Stomach (tissue), 9 donors: ENCODE results near the gene CRYAA. TPM values are rescaled to one million over a fixed set of nuclear protein-coding genes. Genes with fewer than 3 reads are reported as not detected.
A peak's percentile ranks its signal among the peaks of the same experiment; 100 is the strongest.

ENCODE experiments used
- DNase-seq, 2 donors: peaks; one replicate each; pipeline versions ENCODE4 v3.0.0 to v3.0.0-alpha.2; 2013 to 2019
- H3K27ac ChIP-seq, 5 donors: fragments of 200-600 bp in 4 of 5; sonication (generic) in 4 of 5; one replicate each; pipeline ENCODE4 v1.5.1; 2013 to 2019; ENCODE audit warnings: mild to moderate bottlenecking in 1 of 5, moderate library complexity in 1 of 5
- H3K27me3 ChIP-seq, 3 donors: fragments of 200-600 bp; sonication (generic); one replicate each; pipeline ENCODE4 v1.5.1; 2017 to 2019; ENCODE audit warnings: mixed run types in 1 of 3
- H3K36me3 ChIP-seq, 4 donors: fragments of 200-600 bp; sonication (generic); 1 replicate in 3 of 4; 2 replicates in 1 of 4; pipeline ENCODE4 v1.5.1; 2016 to 2019
- H3K4me1 ChIP-seq, 4 donors: fragments of 200-600 bp; sonication (generic); one replicate each; pipeline ENCODE4 v1.5.1; 2016 to 2019
- H3K4me3 ChIP-seq, 4 donors: fragments of 200-600 bp; sonication (generic) in 3 of 4; one replicate each; pipeline ENCODE4 v1.5.1; 2016 to 2019; ENCODE audit warnings: mild to moderate bottlenecking in 1 of 4
- H3K9me3 ChIP-seq, 4 donors: fragments of 200-600 bp; sonication (generic); one replicate each; pipeline ENCODE4 v1.5.1; 2016 to 2019
- EP300 ChIP-seq: sonication (generic); formaldehyde crosslinking; IDR thresholded peaks from one replicate; pipeline ENCODE4 v1.6.1; 2017; ENCODE audit warnings: antibody characterized with exemption
- POLR2A ChIP-seq, 4 donors: fragments of 450-650 bp; IDR thresholded peaks; one replicate each; pipeline ENCODE4 v1.6.1; 2016; ENCODE audit warnings: antibody characterized with exemption in 4 of 4, control low read depth in 2 of 4, mild to moderate bottlenecking in 1 of 4, moderate library complexity in 1 of 4
- POLR2AphosphoS5 ChIP-seq, 3 donors: sonication (generic); formaldehyde crosslinking; IDR thresholded peaks; one replicate each; pipeline ENCODE4 v1.6.1; 2016; ENCODE audit warnings: antibody characterized with exemption in 3 of 3
- WGBS, 5 donors: extraction: QIAGEN DNeasy Blood & Tissue Kit in 3 of 5; methylation state at CpG; one replicate each; pipeline versions ENCODE4 v1.1.5 to v1.1.7; 2013 to 2018; 5-methylcytosine and 5-hydroxymethylcytosine counted together
- intact Hi-C: fragments of 100-400 bp; cut with DNase I; formaldehyde crosslinking; loops from one replicate; pipeline ENCODE4 v1.15.1; 2023; ENCODE audit warnings: low total_unique reads
- polyA plus RNA-seq, 3 donors: library from polyadenylated mRNA; stranded (reverse); fragments of 200-250 nt; gene quantifications; one replicate each; pipeline ENCODE4 v1.2.3, GENCODE V29; 2013
- total RNA-seq, 5 donors: library from RNA; depleted of rRNA; stranded (reverse); fragments of >200 nt; gene quantifications; one replicate each; pipeline versions ENCODE4 v1.1.0 to v1.2.3, GENCODE V29; 2014 to 2016
- TF ChIP-seq, protein P1 (sequence below), 7 experiments: fragments of 450-650 bp in 4 of 7; fragments of 200-600 bp in 3 of 7; sonication (generic) in 3 of 7; IDR thresholded peaks; one replicate each; pipeline ENCODE4 v1.5.1; 2016 to 2019; ENCODE audit warnings: antibody characterized with exemption in 7 of 7, control low read depth in 2 of 7, mild to moderate bottlenecking in 1 of 7
- donor health status: healthy with polysubstance abuse.
- donor health status: Bipolar disorder and iron deficiency.
- donor health status: healthy.

Gene CRYAA
- total and polyA plus RNA-seq, 8 donors = not detected

GRCh38 chr21:43210454-43211071 lies 41.8 kb downstream of the CRYAA start:
- TF ChIP-seq EP300 = no peak
- TF ChIP-seq POLR2AphosphoS5 (IDR thresholded peaks at IDR 0.05) = no peak
- TF ChIP-seq, protein P1, sequence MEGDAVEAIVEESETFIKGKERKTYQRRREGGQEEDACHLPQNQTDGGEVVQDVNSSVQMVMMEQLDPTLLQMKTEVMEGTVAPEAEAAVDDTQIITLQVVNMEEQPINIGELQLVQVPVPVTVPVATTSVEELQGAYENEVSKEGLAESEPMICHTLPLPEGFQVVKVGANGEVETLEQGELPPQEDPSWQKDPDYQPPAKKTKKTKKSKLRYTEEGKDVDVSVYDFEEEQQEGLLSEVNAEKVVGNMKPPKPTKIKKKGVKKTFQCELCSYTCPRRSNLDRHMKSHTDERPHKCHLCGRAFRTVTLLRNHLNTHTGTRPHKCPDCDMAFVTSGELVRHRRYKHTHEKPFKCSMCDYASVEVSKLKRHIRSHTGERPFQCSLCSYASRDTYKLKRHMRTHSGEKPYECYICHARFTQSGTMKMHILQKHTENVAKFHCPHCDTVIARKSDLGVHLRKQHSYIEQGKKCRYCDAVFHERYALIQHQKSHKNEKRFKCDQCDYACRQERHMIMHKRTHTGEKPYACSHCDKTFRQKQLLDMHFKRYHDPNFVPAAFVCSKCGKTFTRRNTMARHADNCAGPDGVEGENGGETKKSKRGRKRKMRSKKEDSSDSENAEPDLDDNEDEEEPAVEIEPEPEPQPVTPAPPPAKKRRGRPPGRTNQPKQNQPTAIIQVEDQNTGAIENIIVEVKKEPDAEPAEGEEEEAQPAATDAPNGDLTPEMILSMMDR (IDR thresholded peaks at IDR 0.05) = no peak
- no peak for TF ChIP-seq POLR2A (IDR thresholded peaks at IDR 0.05)
- Histone ChIP-seq H3K27me3 (peaks cover 0 to 41% (median 0%) of the 10 kb centered on the region in 3 donors), H3K4me3 (no peak overlapping the region), H3K9me3 (no peaks in the 10 kb centered on the region), H3K4me1 (peaks cover 12 to 25% (median 17%) of the 10 kb centered on the region in 4 donors), H3K36me3 (no peaks in the 10 kb centered on the region), H3K27ac (peak overlapping the region; percentile 34 to 72 (median 59))
- DNase-seq = no peak
- intact Hi-C loops = no loop called here
- WGBS, 5 donors = 41 to 58% (median 48%) methylated on average over 7 of the region's 7 CpGs

DNA sequence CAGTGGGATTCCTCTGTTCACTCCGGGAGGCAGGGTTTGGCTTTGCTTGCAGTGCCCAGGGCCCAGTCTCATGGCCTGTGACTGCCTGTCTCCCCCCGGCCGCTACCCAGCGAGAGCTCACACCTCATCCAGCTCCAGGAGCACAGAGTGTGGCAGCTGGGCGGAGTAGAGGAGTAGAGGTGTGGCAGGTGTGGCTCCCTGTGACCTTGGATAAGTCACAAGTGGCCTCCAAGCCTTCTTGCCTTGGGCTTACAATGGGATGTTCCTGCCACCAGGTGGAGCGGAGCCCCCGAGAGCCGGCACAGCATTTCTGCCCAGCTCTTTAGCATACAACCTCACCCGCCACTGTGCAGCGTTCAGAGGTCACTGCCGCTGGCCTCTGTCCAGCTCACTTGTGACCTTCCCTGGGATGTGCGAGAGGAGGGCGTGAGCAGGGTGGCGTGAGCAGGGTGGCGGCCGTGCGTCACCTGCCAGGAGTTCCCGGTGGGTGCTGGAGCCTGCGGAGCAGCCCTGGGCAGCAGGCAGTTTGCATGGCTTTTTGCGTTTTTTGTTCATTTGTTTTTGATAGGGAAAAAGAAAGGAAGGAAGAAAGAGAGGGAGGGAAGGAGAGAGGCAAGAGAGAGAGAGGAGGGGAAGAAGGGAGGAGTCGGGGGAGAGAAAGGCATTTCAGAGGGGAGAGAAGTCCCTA lies 42.4 kb downstream of the CRYAA start:
- TF ChIP-seq EP300 (no peak), POLR2AphosphoS5 (IDR thresholded peaks at IDR 0.05) (peak; percentile 18 to 84 (median 39)), POLR2A (IDR thresholded peaks at IDR 0.05) (no peak)
- TF ChIP-seq, protein P1 (IDR thresholded peaks at IDR 0.05) = peak in 5 of 7 experiments; percentile 26 to 55 (median 42)
- H3K4me3 ChIP-seq = no peak overlapping the region
- peaks cover 12 to 25% (median 17%) of the 10 kb centered on the region in 4 donors for H3K4me1 ChIP-seq
- H3K27me3 ChIP-seq = peaks cover 0 to 41% (median 0%) of the 10 kb centered on the region in 3 donors
- intact Hi-C loops = no loop called here
- no peaks in the 10 kb centered on the region for H3K9me3 ChIP-seq
- 22 to 31% (median 28%) methylated on average over 15 to 21 of the region's 21 CpGs for WGBS, 5 donors
- peak overlapping the region; percentile 37 to 72 (median 59) for H3K27ac ChIP-seq
- DNase-seq = peak; percentile 85 to 92
- no peaks in the 10 kb centered on the region for H3K36me3 ChIP-seq

DNA sequence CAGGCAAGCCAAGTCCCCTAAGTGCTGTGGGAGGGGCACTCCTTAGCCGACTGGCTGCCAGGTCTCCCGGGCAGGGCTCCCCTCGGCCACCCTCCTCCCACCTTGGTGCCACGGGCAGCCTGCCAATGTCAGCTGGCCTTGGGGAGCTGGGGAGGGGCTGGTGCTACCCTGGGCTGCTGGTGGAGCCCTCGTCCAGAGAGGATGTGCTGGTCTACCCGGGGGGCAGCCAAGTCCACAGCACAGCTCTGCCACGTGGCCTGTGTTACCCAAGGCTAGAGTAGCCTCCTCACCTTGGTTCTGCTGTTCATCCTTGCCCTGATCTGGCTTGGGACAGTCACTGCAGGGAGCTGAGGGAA lies 42.9 kb downstream of the CRYAA start:
- 26 to 34% (median 34%) methylated on average over 6 to 7 of the region's 7 CpGs for WGBS, 5 donors
- no peak overlapping the region for H3K4me3 ChIP-seq
- H3K9me3 ChIP-seq = no peaks in the 10 kb centered on the region
- peak; percentile 57 to 59 for DNase-seq
- H3K36me3 ChIP-seq = no peaks in the 10 kb centered on the region
- intact Hi-C loops = no loop called here
- peak overlapping the region; percentile 37 to 72 (median 59) for H3K27ac ChIP-seq
- peaks cover 0 to 37% (median 0%) of the 10 kb centered on the region in 3 donors for H3K27me3 ChIP-seq
- TF ChIP-seq POLR2AphosphoS5 (IDR thresholded peaks at IDR 0.05) (no peak), EP300 (no peak), POLR2A (IDR thresholded peaks at IDR 0.05) (no peak)
- TF ChIP-seq, protein P1 (IDR thresholded peaks at IDR 0.05) = no peak
- H3K4me1 ChIP-seq = peaks cover 12 to 25% (median 17%) of the 10 kb centered on the region in 4 donors

Other genes starting within 250 kb of the CRYAA start
- under 1 TPM in 1 of 5 donors, not detected in 4; 0.55 TPM for gene ERVH48-1, start 243.4 kb upstream of the CRYAA start, total RNA-seq
- not detected for gene ERVH48-1, start 243.4 kb upstream of the CRYAA start, polyA plus RNA-seq
- gene PKNOX1, start 194.4 kb upstream of the CRYAA start, total RNA-seq = 10 to 100 TPM in 4 of 5 donors, 1 to 10 TPM in 1; 4.9 to 88.7 (median 16.5) TPM
- gene PKNOX1, start 194.4 kb upstream of the CRYAA start, polyA plus RNA-seq = 10 to 100 TPM in 1 of 3 donors, 1 to 10 TPM in 2; 8.2 to 14.4 (median 9.1) TPM
- gene CBS, start 93.2 kb upstream of the CRYAA start, total RNA-seq = 10 to 100 TPM in 4 of 5 donors, 1 to 10 TPM in 1; 2.0 to 25.1 (median 19.1) TPM
- gene CBS, start 93.2 kb upstream of the CRYAA start, polyA plus RNA-seq = 10 to 100 TPM; 10.8 to 21.9 (median 15.7) TPM
- gene U2AF1, start 61.4 kb upstream of the CRYAA start, total RNA-seq = 100 to 1,000 TPM in 1 of 5 donors, 10 to 100 TPM in 4; 16.1 to 170 (median 25.7) TPM
- 10 to 100 TPM; 38.3 to 48.3 (median 42.3) TPM for gene U2AF1, start 61.4 kb upstream of the CRYAA start, polyA plus RNA-seq